Measurements from ENCODE around the gene LRRIQ4.
A peak's percentile ranks its signal among the peaks of the same experiment; 100 is the strongest.

Gene LRRIQ4

GRCh38 chr3:169812332-169813235 lies at the start of gene LRRIQ4, which contains the start of gene LRRC34:
TSS of gene LRRIQ4 (plus strand) at chr3:169812870. CDS start at chr3:169821922, 9,052 bp downstream.
TSS of gene LRRC34 (minus strand) at chr3:169812904. CDS start at chr3:169812548, 356 bp downstream.
- DNase-seq = peak; percentile 78

DNA sequence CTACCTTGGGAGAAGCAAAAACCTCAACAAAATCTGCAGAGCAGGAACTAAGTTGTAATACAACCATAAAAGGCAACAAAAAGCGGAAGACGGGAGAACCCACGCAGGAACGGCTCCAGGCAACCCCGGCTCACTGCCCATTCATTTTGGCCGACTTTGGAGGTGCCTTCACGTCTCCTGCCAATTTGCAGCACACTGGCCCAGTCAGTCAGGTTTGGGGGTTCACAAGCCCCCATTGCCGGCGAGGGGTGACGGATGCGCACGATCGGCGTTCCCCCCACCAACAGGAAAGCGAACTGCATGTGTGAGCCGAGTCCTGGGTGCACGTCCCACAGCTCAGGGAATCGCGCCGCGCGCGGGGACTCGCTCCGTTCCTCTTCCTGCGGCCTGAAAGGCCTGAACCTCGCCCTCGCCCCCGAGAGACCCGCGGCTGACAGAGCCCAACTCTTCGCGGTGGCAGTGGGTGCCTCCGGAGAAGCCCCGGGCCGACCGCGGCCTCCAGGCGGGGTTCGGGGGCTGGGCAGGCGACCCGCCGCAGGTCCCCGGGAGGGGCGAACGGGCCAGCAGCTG lies 48.3 kb upstream of the LRRIQ4 start:
- DNase-seq = peak; percentile 39

DNA sequence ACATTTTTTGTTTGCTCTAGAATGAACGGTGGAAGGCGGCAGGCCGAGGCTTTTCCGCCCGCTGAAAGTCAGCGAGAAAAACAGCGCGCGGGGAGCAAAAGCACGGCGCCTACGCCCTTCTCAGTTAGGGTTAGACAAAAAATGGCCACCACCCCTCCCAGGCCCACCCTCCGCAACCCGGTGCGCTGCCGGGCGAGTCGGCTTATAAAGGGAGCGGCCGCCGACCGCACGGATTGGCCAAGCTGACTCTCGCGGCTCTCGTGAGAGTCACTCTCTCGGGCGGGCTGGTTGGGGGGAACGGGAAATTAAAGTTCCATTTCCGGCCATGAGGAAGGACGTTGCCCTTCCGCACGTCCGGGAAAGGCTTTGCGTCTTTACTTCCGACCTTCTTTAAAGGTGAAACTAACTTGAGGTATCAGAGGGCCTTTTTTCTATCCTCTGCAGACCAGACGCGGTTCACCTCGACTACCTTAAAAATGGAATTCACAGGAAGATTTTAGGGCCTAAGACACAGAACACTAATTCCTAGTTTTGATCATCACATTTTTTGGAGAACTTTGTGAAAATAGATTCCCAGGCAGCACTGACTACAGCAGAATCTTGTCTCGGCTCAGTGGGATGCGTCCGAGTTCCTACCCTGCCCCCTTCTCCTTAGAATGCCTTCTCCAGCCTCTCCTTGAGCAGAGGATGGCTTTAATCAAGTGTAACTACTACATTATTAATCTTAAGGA lies 47.6 kb upstream of the LRRIQ4 start, which contains the start of gene TERC:
Gene TERC (minus strand): TSS at position 179 of the 731 bp plus-strand sequence.
- DNase-seq = peak; percentile 94

GRCh38 chr3:169769287-169770181 lies 43.1 kb upstream of the LRRIQ4 start, which contains the start of gene ACTRT3:
TSS of gene ACTRT3 (minus strand) at chr3:169769561. CDS start at chr3:169769520, 41 bp downstream.
- DNase-seq = peak; percentile 66

- peak; percentile 77 for DNase-seq
Observed at GRCh38 chr3:169771497-169772304, 41.0 kb upstream of the LRRIQ4 start.

GRCh38 chr3:169772305-169772896 lies 40.3 kb upstream of the LRRIQ4 start:
- DNase-seq = peak; percentile 83

GRCh38 chr3:169772897-169773816 lies 39.5 kb upstream of the LRRIQ4 start, which contains the start of gene MYNN:
TSS of gene MYNN (plus strand) at chr3:169773396. CDS start at chr3:169774296, 900 bp downstream.
- peak; percentile 90 for DNase-seq

DNA sequence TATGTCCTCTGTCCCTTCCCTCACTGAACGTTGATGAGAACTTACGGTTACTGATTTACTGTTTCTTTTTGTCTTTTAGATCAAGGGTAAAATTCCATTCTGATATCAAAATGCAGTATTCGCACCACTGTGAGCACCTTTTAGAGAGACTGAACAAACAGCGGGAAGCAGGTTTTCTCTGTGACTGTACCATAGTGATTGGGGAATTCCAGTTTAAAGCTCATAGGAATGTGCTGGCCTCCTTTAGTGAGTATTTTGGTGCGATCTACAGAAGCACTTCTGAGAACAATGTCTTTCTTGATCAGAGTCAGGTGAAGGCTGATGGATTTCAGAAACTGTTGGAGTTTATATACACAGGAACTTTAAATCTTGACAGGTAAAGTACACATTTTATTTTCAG lies 38.5 kb upstream of the LRRIQ4 start:
- no peak for DNase-seq

GRCh38 chr3:169777822-169778221 lies 34.8 kb upstream of the LRRIQ4 start:
- DNase-seq = no peak

- DNase-seq = no peak
Observed at GRCh38 chr3:169780742-169781141, 31.9 kb upstream of the LRRIQ4 start.

- no peak for DNase-seq
Observed at GRCh38 chr3:169781209-169781855, 31.3 kb upstream of the LRRIQ4 start.

DNA sequence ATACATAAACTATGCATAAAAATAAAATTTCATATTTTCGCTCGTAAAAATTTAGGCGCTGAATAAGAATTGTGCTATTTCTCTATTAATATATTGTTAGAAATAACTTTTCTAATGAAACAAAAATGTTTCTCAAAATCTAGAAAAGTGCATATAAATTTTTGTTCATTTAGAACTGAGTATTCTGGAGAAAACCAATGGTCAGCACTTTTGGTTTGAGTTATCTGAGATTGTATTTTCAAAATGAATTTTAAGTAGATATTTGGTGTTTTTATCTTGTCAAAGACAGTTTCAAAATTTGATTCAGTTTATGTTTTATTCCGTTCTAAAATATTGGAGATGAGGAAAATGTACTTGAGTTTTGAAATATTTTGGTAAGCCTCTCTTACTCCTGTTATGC lies 25.6 kb upstream of the LRRIQ4 start:
- DNase-seq = no peak

GRCh38 chr3:169787791-169788190 lies 24.9 kb upstream of the LRRIQ4 start:
- no peak for DNase-seq

- no peak for DNase-seq
Observed at GRCh38 chr3:169790219-169790618, 22.5 kb upstream of the LRRIQ4 start.

GRCh38 chr3:169790687-169791429 lies 21.8 kb upstream of the LRRIQ4 start:
- DNase-seq = peak; percentile 31

DNA sequence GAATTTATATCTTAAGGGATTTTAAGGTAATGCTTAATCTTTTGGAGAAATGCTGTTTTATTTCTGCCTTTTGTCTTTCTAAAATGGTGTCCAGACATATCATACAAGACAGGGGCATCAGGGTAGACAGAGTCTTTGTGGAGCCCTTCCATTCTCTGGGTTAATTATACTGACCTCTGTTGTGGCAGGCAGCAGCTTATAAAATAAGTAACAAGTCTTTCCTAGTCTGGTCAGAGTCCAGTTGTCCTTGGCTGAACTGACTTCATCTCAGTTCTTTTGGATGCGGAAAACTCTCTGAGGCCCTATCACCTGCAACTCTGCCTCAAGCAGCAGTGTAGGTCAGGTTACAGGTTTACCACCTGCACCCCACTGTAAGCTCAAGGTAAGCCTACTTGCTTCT lies 20.3 kb upstream of the LRRIQ4 start:
- no peak for DNase-seq

DNA sequence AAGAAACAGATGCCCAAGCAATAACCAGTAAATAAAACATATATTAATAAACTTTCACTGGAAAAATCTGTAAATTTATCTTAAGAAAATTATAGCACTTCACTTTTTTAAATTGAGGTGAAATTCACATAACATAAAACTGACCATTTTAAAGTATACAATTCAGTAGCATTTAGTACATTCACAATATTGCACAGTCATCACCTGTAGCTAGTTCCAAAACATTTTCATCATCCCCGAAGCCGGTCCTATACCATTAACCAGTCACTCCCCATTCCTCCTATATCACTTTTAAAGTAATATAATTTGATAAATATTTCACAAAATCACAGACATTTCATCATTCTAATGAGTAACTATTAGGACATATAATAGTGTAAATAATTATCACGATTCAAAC lies 8.0 kb upstream of the LRRIQ4 start:
- DNase-seq = no peak

- no peak for DNase-seq
Observed at GRCh38 chr3:169809230-169809795, 3.4 kb upstream of the LRRIQ4 start.
